Motor neuron (in vitro differentiated cells): Measurements from ENCODE around the gene PDXK. TPM values are rescaled to one million over a fixed set of nuclear protein-coding genes. Genes with fewer than 3 reads are reported as not detected.
A peak's percentile ranks its signal among the peaks of the same experiment; 100 is the strongest.

Experiments used
- ATAC-seq, 8 experiments: fragments of 200-7000 bp; cut with Tn5 transposase; replicated peaks in 6 of 8; 2 replicates each; pipeline ENCODE4 v1.8.0; 2021; ENCODE audit warnings: mild to moderate bottlenecking in 8 of 8, moderate library complexity in 8 of 8
- H3K27ac ChIP-seq, 2 donors: fragments of 250-450 bp; sonication (Bioruptor Pico); 2 replicates each; pipeline ENCODE4 v1.9.0; 2021; ENCODE audit warnings: antibody characterized with exemption in 2 of 2, mild to moderate bottlenecking in 2 of 2, moderate library complexity in 1 of 2
- H3K4me1 ChIP-seq, 2 donors: fragments of 250-450 bp; sonication (Bioruptor Pico); replicated peaks in 1 of 2; 2 replicates each; pipeline ENCODE4 v1.6.1; 2021; ENCODE audit warnings: antibody characterized with exemption in 2 of 2, mild to moderate bottlenecking in 2 of 2, moderate library complexity in 1 of 2
- H3K4me3 ChIP-seq, 5 donors: fragments of 250-450 bp; sonication (Bioruptor Pico); 2 replicates each; pipeline ENCODE4 v1.9.0; 2021; ENCODE audit warnings: antibody characterized with exemption in 5 of 5, mild to moderate bottlenecking in 5 of 5, moderate library complexity in 4 of 5
- WGBS, 10 experiments: fragments of 450-650 bp; shearing (Covaris generic); methylation state at CpG; one replicate each; pipeline ENCODE4 v1.0.0; 2022; 5-methylcytosine and 5-hydroxymethylcytosine counted together
- in situ Hi-C, 9 experiments: fragments of 400-800 bp; cut with MboI; loops; one replicate each; pipeline ENCODE4 v1.15.0; 2021; ENCODE audit warnings: low sequenced_read_pairs in 9 of 9, low pct_unique_long_range_greater_than_20kb in 2 of 9; ENCODE audit not compliant: unreplicated experiment in 9 of 9
- total RNA-seq, 8 experiments: library from RNA; unstranded; fragments of 300-600 nt; gene quantifications; 2 replicates each; pipeline versions ENCODE4 v1.2.3 to v1.2.4, GENCODE V29; 2022

The PDXK gene
- total RNA-seq, 8 experiments from 2014 or later = 17.8 to 71.7 (median 41.7) TPM

GRCh38 chr21:43743947-43744346 lies 25.0 kb downstream of the PDXK start:
- WGBS, 10 experiments = 100% methylated on average over 1 of the region's 8 CpGs; no CpG with 5 or more reads in 8 of the 10 experiments

GRCh38 chr21:43744725-43745124 lies 25.8 kb downstream of the PDXK start:
- WGBS, 10 experiments = 91 to 100% (median 100%) methylated on average over 2 to 11 of the region's 18 CpGs; no CpG with 5 or more reads in 3 of the 10 experiments
- ATAC-seq = no peak
- in situ Hi-C loops = no loop called here
- Histone ChIP-seq H3K4me1 (peaks cover 12 to 15% of the 10 kb centered on the region in 2 donors), H3K4me3 (no peak overlapping the region), H3K27ac (no peak overlapping the region)

More at GRCh38 chr21:43743947-43744346, 25.0 kb downstream of the PDXK start:
- Histone ChIP-seq H3K4me1 (peaks cover 12 to 15% of the 10 kb centered on the region in 2 donors), H3K27ac (no peak overlapping the region), H3K4me3 (no peak overlapping the region)
- ATAC-seq = no peak
- in situ Hi-C loops = no loop called here

- no peak overlapping the region for H3K4me3 ChIP-seq
Observed at GRCh38 chr21:43745772-43746517, 27.0 kb downstream of the PDXK start.

GRCh38 chr21:43748622-43749021 lies 29.7 kb downstream of the PDXK start:
- no peak for ATAC-seq
- Histone ChIP-seq H3K27ac (no peak overlapping the region), H3K4me1 (no peaks in the 10 kb centered on the region), H3K4me3 (no peak overlapping the region)
- in situ Hi-C loops = no loop called here
- WGBS, 10 experiments = 92 to 100% (median 95%) methylated on average over 1 to 10 of the region's 17 CpGs; no CpG with 5 or more reads in 4 of the 10 experiments

More at GRCh38 chr21:43745772-43746517, 27.0 kb downstream of the PDXK start:
- no peak overlapping the region for H3K27ac ChIP-seq
- no peak for ATAC-seq
- in situ Hi-C loops = no loop called here
- peaks cover 10 to 15% of the 10 kb centered on the region in 2 donors for H3K4me1 ChIP-seq
- WGBS, 10 experiments = 77 to 100% (median 93%) methylated on average over 4 to 7 of the region's 16 CpGs; no CpG with 5 or more reads in 3 of the 10 experiments

GRCh38 chr21:43749651-43750262 lies 30.8 kb downstream of the PDXK start:
- 58 to 100% (median 80%) methylated on average over 2 to 3 of the region's 18 CpGs; no CpG with 5 or more reads in 6 of the 10 experiments for WGBS, 10 experiments
- ATAC-seq = peak in 3 of 8 experiments; percentile 6 to 20 (median 11)

GRCh38 chr21:43750339-43751033 lies 31.6 kb downstream of the PDXK start:
- 75 to 100% (median 94%) methylated on average over 2 to 12 of the region's 28 CpGs; no CpG with 5 or more reads in 3 of the 10 experiments for WGBS, 10 experiments
- Histone ChIP-seq H3K27ac (no peak overlapping the region), H3K4me3 (no peak overlapping the region), H3K4me1 (no peaks in the 10 kb centered on the region)
- ATAC-seq = peak in 4 of 8 experiments; percentile 10 to 18 (median 14)
- in situ Hi-C loops = no loop called here

More at GRCh38 chr21:43749651-43750262, 30.8 kb downstream of the PDXK start:
- Histone ChIP-seq H3K4me1 (no peaks in the 10 kb centered on the region), H3K4me3 (no peak overlapping the region), H3K27ac (no peak overlapping the region)
- in situ Hi-C loops = no loop called here

GRCh38 chr21:43751955-43752591 lies 33.1 kb downstream of the PDXK start:
- peak in 1 of 8 experiments; percentile 4 for ATAC-seq
- in situ Hi-C loops = no loop called here
- Histone ChIP-seq H3K27ac (no peak overlapping the region), H3K4me1 (no peaks in the 10 kb centered on the region), H3K4me3 (no peak overlapping the region)
- 94 to 100% (median 100%) methylated on average over 1 to 9 of the region's 31 CpGs; no CpG with 5 or more reads in 7 of the 10 experiments for WGBS, 10 experiments

- 89 to 100% (median 94%) methylated on average over 1 to 8 of the region's 28 CpGs; no CpG with 5 or more reads in 4 of the 10 experiments for WGBS, 10 experiments
- no peak overlapping the region for H3K27ac ChIP-seq
- in situ Hi-C loops = no loop called here
- H3K4me3 ChIP-seq = no peak overlapping the region
- ATAC-seq = peak in 1 of 8 experiments; percentile 35
- H3K4me1 ChIP-seq = peaks cover 0 to 2% of the 10 kb centered on the region in 2 donors
Observed at GRCh38 chr21:43752758-43753438, 34.0 kb downstream of the PDXK start.

GRCh38 chr21:43753439-43753799 lies 34.5 kb downstream of the PDXK start:
- H3K4me3 ChIP-seq = no peak overlapping the region
- peaks cover 0 to 5% of the 10 kb centered on the region in 2 donors for H3K4me1 ChIP-seq
- in situ Hi-C loops = no loop called here
- no peak for ATAC-seq
- WGBS, 10 experiments = 80 to 100% (median 93%) methylated on average over 1 to 7 of the region's 16 CpGs; no CpG with 5 or more reads in 5 of the 10 experiments
- H3K27ac ChIP-seq = no peak overlapping the region

- in situ Hi-C loops = no loop called here
- 70 to 97% (median 93%) methylated on average over 3 to 5 of the region's 26 CpGs; no CpG with 5 or more reads in 6 of the 10 experiments for WGBS, 10 experiments
- peak in 1 of 8 experiments; percentile 37 for ATAC-seq
- H3K4me1 ChIP-seq = peaks cover 0 to 5% of the 10 kb centered on the region in 2 donors
- no peak overlapping the region for H3K4me3 ChIP-seq
- H3K27ac ChIP-seq = no peak overlapping the region
Observed at GRCh38 chr21:43754948-43755781, 36.2 kb downstream of the PDXK start.

GRCh38 chr21:43755820-43756594 lies 37.1 kb downstream of the PDXK start:
- ATAC-seq = no peak
- no peak overlapping the region for H3K4me3 ChIP-seq
- in situ Hi-C loops = no loop called here

More at GRCh38 chr21:43755820-43756594, 37.1 kb downstream of the PDXK start:
- H3K27ac ChIP-seq = no peak overlapping the region
- H3K4me1 ChIP-seq = peaks cover 0 to 5% of the 10 kb centered on the region in 2 donors
- 80 to 100% (median 95%) methylated on average over 1 to 15 of the region's 37 CpGs; no CpG with 5 or more reads in 1 of the 10 experiments for WGBS, 10 experiments
